Measurements from ENCODE around the gene PLEKHF1.
"Not testable (repeated sequence)": the region's sequence is repeated elsewhere in the genome, so short reads cannot be mapped to it uniquely, and the experiment has no call there.

Gene PLEKHF1

DNA sequence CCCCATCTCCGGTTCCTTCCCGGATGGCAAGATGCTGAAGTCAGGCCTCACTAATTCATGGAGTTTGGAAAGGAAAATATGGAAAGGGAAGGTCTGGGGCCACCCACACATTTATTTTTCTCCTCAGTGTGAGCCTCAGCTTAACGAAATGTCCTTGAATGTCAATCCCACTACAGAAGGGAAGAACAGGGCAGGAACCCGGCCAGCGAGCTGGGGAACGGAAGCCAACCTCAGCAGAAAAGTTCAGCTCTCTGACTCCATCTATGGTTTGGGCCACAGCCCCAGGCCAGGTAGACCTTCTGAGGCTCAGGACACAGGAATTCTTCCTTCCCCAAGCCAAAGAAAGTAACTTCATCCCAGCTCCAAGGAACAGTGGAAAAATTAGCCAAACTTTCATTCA is 41.4 kb downstream of the PLEKHF1 start:
- no peak overlapping the region for H2AFZ ChIP-seq (ENCODE audit: low read length)
- H3K9ac ChIP-seq (ENCODE audit: low read length), result no peak overlapping the region
- H3K79me2 ChIP-seq (ENCODE audit: low read length), result no peaks in the 10 kb centered on the region
- no peaks in the 10 kb centered on the region for H3K9me3 ChIP-seq (replicated peaks; ENCODE audit: insufficient read depth, low read length)
- H3K27ac ChIP-seq (ENCODE audit: low read length), result no peak overlapping the region
- no peaks in the 10 kb centered on the region for H3K4me1 ChIP-seq (ENCODE audit: low read length)
- no peak for TF ChIP-seq CTCF (IDR thresholded peaks at IDR 0.05; ENCODE audit: low read length)
- TF ChIP-seq EZH2phosphoT487 (IDR thresholded peaks at IDR 0.05; ENCODE audit: low read length), result no peak
- TF ChIP-seq EZH2 (optimal IDR thresholded peaks at IDR 0.05; ENCODE audit: low read depth, low read length), result no peak
- H3K4me3 ChIP-seq (ENCODE audit: low read length), result no peak overlapping the region
- H3K36me3 ChIP-seq (replicated peaks; ENCODE audit: insufficient read depth, low read length), result no peaks in the 10 kb centered on the region
- H3K27me3 ChIP-seq (replicated peaks; ENCODE audit: insufficient read depth, low read length), result no peaks in the 10 kb centered on the region
- no peaks in the 10 kb centered on the region for H3F3A ChIP-seq (ENCODE audit: insufficient read depth, low read length)
- H3K9me2 ChIP-seq (replicated peaks; ENCODE audit: insufficient read depth, low read length), result no peaks in the 10 kb centered on the region
- no peak for DNase-seq
- H3K4me2 ChIP-seq (ENCODE audit: low read depth, low read length), result no peak overlapping the region
- no peaks in the 10 kb centered on the region for H4K20me1 ChIP-seq (ENCODE audit: insufficient read depth, low read length)

GRCh38 chr19:29708554-29709439 is 43.5 kb downstream of the PLEKHF1 start:
- no peaks in the 10 kb centered on the region for H3K27me3 ChIP-seq (replicated peaks; ENCODE audit: insufficient read depth, low read length)
- H3K9me2 ChIP-seq (replicated peaks; ENCODE audit: insufficient read depth, low read length), result no peaks in the 10 kb centered on the region
- H3K27ac ChIP-seq (ENCODE audit: low read length), result no peak overlapping the region
- DNase-seq, result no peak
- H4K20me1 ChIP-seq (ENCODE audit: insufficient read depth, low read length), result no peaks in the 10 kb centered on the region
- H2AFZ ChIP-seq (ENCODE audit: low read length), result no peak overlapping the region
- H3K9ac ChIP-seq (ENCODE audit: low read length), result no peak overlapping the region
- TF ChIP-seq EZH2 (optimal IDR thresholded peaks at IDR 0.05; ENCODE audit: low read depth, low read length), result no peak
- H3F3A ChIP-seq (ENCODE audit: insufficient read depth, low read length), result no peaks in the 10 kb centered on the region
- H3K4me1 ChIP-seq (ENCODE audit: low read length), result no peaks in the 10 kb centered on the region
- no peak overlapping the region for H3K4me2 ChIP-seq (ENCODE audit: low read depth, low read length)
- no peaks in the 10 kb centered on the region for H3K36me3 ChIP-seq (replicated peaks; ENCODE audit: insufficient read depth, low read length)
- H3K79me2 ChIP-seq (ENCODE audit: low read length), result peaks cover 9% of the 10 kb centered on the region
- H3K9me3 ChIP-seq (replicated peaks; ENCODE audit: insufficient read depth, low read length), result no peaks in the 10 kb centered on the region
- no peak overlapping the region for H3K4me3 ChIP-seq (ENCODE audit: low read length)

GRCh38 chr19:29709440-29709798 is 44.2 kb downstream of the PLEKHF1 start:
- H3K4me2 ChIP-seq (ENCODE audit: low read depth, low read length); H3K27me3 ChIP-seq (replicated peaks; ENCODE audit: insufficient read depth, low read length); H3K36me3 ChIP-seq (replicated peaks; ENCODE audit: insufficient read depth, low read length); H4K20me1 ChIP-seq (ENCODE audit: insufficient read depth, low read length); H3K4me1 ChIP-seq (ENCODE audit: low read length); H3K9me2 ChIP-seq (replicated peaks; ENCODE audit: insufficient read depth, low read length); H3K4me3 ChIP-seq (ENCODE audit: low read length); H3F3A ChIP-seq (ENCODE audit: insufficient read depth, low read length); H3K27ac ChIP-seq (ENCODE audit: low read length); H3K9me3 ChIP-seq (replicated peaks; ENCODE audit: insufficient read depth, low read length); H2AFZ ChIP-seq (ENCODE audit: low read length); DNase-seq; H3K9ac ChIP-seq (ENCODE audit: low read length): not testable (repeated sequence)
- peaks cover 13% of the 10 kb centered on the region for H3K79me2 ChIP-seq (ENCODE audit: low read length)

DNA sequence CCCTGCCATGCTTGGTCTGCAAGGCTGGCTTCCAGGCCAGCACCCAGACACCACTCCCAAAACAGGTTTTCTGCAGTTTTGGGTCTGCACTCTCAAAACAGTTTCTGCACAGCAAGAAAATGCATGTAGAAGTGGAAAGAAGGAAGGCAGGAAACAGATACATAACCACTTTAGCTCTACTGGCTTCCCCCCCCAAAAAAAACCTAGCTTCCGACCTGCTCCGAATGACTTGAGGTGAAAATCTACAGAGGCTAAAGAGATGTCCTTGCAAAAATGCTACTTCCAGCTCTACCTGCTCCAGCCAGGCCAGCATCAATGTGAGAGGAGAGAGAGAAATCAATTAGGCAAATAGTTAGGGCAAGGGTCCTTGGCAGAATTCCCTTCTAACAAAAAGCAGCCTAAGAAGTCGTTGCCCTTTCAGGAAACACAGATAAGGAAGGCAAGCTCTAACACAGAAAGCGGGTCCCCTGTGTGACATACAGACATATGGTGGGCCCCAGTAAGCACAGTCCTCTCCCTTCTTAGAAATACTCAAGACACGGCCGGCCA is 46.4 kb downstream of the PLEKHF1 start:
- Histone ChIP-seq H2AFZ (ENCODE audit: low read length) (no peak overlapping the region), H3K9me3 (replicated peaks; ENCODE audit: insufficient read depth, low read length) (no peaks in the 10 kb centered on the region), H3K79me2 (ENCODE audit: low read length) (peaks cover 25% of the 10 kb centered on the region), H4K20me1 (ENCODE audit: insufficient read depth, low read length) (no peaks in the 10 kb centered on the region), H3K36me3 (replicated peaks; ENCODE audit: insufficient read depth, low read length) (no peaks in the 10 kb centered on the region), H3F3A (ENCODE audit: insufficient read depth, low read length) (peaks cover 11% of the 10 kb centered on the region; the same call in 1 of the 2 replicates), H3K4me3 (ENCODE audit: low read length) (no peak overlapping the region), H3K27ac (ENCODE audit: low read length) (no peak overlapping the region), H3K4me2 (ENCODE audit: low read depth, low read length) (no peak overlapping the region), H3K9me2 (replicated peaks; ENCODE audit: insufficient read depth, low read length) (no peaks in the 10 kb centered on the region), H3K9ac (ENCODE audit: low read length) (no peak overlapping the region), H3K27me3 (replicated peaks; ENCODE audit: insufficient read depth, low read length) (no peaks in the 10 kb centered on the region), H3K4me1 (ENCODE audit: low read length) (no peaks in the 10 kb centered on the region; the same call in 1 of the 2 replicates)
- DNase-seq, result no peak
- TF ChIP-seq EZH2 (optimal IDR thresholded peaks at IDR 0.05; ENCODE audit: low read depth, low read length), result no peak
- TF ChIP-seq CTCF (IDR thresholded peaks at IDR 0.05; ENCODE audit: low read length), result no peak
- TF ChIP-seq EZH2phosphoT487 (IDR thresholded peaks at IDR 0.05; ENCODE audit: low read length), result no peak
